HEK293 (cell line): ENCODE results near the gene TTC12.

ENCODE experiments used
- CTCF ChIA-PET: fragments of 350-600 bp; formaldehyde crosslinking; extraction: SDS; loops from one replicate; lab custom pipeline; 2021; ENCODE audit warnings: antibody characterized with exemption; lab: Yijun Ruan, JAX
- POLR2A ChIA-PET: fragments of 300-600 bp; formaldehyde crosslinking; extraction: SDS; loops from one replicate; lab custom pipeline; 2020; ENCODE audit warnings: antibody characterized with exemption, inconsistent platforms; lab: Yijun Ruan, JAX
- H3K27ac ChIP-seq: fragments of 200-500 bp; sonication (Bioruptor generic); 2 replicates; pipeline ENCODE4 v1.5.1; 2014; ENCODE audit warnings: low read depth, low read length, control low read depth, inconsistent platforms; ENCODE audit errors: extremely low read depth
- H3K36me3 ChIP-seq, 2 experiments: fragments of 200-500 bp in 1 of 2; sonication (Bioruptor generic) in 1 of 2; 1 replicate in 1 of 2; 2 replicates in 1 of 2; pipeline ENCODE4 v1.5.1; 2014 to 2017; ENCODE audit warnings: inconsistent platforms in 2 of 2, low read length in 2 of 2; ENCODE audit not compliant: control insufficient read depth in 2 of 2, insufficient read depth in 1 of 2
- H3K4me1 ChIP-seq: fragments of 200-500 bp; sonication (Bioruptor generic); 2 replicates; pipeline ENCODE4 v1.5.1; 2014; ENCODE audit warnings: mild to moderate bottlenecking, low read length, inconsistent platforms; ENCODE audit not compliant: control insufficient read depth, insufficient read depth
- H3K4me3 ChIP-seq: 2 replicates; pipeline ENCODE4 v1.5.1; 2011; ENCODE audit warnings: low read depth, mild to moderate bottlenecking, control low read depth, low read length, moderate library complexity
- H3K9me3 ChIP-seq: fragments of 200-500 bp; sonication (Bioruptor generic); 2 replicates; pipeline ENCODE4 v1.5.1; 2014; ENCODE audit warnings: low read depth, low read length, inconsistent platforms; ENCODE audit not compliant: control insufficient read depth, insufficient read depth
- BCL11A ChIP-seq: fragments of 450-650 bp; formaldehyde crosslinking; IDR thresholded peaks from 2 replicates; pipeline ENCODE4 v1.5.1; 2016; ENCODE audit warnings: low read depth, missing biosample characterization, missing genetic modification characterization
- HOXC10 ChIP-seq: sonication (generic); formaldehyde crosslinking; IDR thresholded peaks from 2 replicates; pipeline ENCODE4 v1.8.1; 2023; ENCODE audit warnings: mild to moderate bottlenecking, missing genetic modification reagents
- SP2 ChIP-seq: fragments of 450-650 bp; formaldehyde crosslinking; IDR thresholded peaks from 2 replicates; pipeline ENCODE4 v1.5.1; 2016; ENCODE audit warnings: missing biosample characterization, missing genetic modification characterization
- YY2 ChIP-seq: fragments of 450-650 bp; formaldehyde crosslinking; IDR thresholded peaks from 2 replicates; pipeline ENCODE4 v1.5.1; 2016; ENCODE audit warnings: missing biosample characterization, missing genetic modification characterization
- ZFP3 ChIP-seq: fragments of 450-650 bp; formaldehyde crosslinking; IDR thresholded peaks from 2 replicates; pipeline ENCODE4 v1.5.1; 2016; ENCODE audit warnings: low read depth, missing biosample characterization, missing genetic modification characterization
- ZNF114 ChIP-seq: fragments of 450-650 bp; formaldehyde crosslinking; IDR thresholded peaks from 2 replicates; pipeline ENCODE4 v1.5.0; 2017; ENCODE audit warnings: missing biosample characterization, missing genetic modification characterization
- ZNF16 ChIP-seq: fragments of 450-650 bp; formaldehyde crosslinking; IDR thresholded peaks from 2 replicates; pipeline ENCODE4 v1.5.1; 2016; ENCODE audit warnings: low read depth, missing biosample characterization, missing genetic modification characterization
- ZNF184 ChIP-seq: fragments of 450-650 bp; IDR thresholded peaks from 2 replicates; pipeline ENCODE4 v1.5.1; 2018; ENCODE audit warnings: missing biosample characterization, mild to moderate bottlenecking, missing genetic modification characterization
- ZNF211 ChIP-seq: fragments of 450-650 bp; formaldehyde crosslinking; IDR thresholded peaks from 2 replicates; pipeline ENCODE4 v1.5.1; 2016; ENCODE audit warnings: low read depth, missing biosample characterization, missing genetic modification characterization
- ZNF23 ChIP-seq: fragments of 450-650 bp; formaldehyde crosslinking; IDR thresholded peaks from 2 replicates; pipeline ENCODE4 v1.5.1; 2016; ENCODE audit warnings: missing biosample characterization, missing genetic modification characterization, borderline replicate concordance
- ZNF324 ChIP-seq: fragments of 450-650 bp; formaldehyde crosslinking; IDR thresholded peaks from 2 replicates; pipeline ENCODE4 v1.5.1; 2016; ENCODE audit warnings: missing biosample characterization, missing genetic modification characterization
- ZNF354C ChIP-seq: fragments of 450-650 bp; formaldehyde crosslinking; IDR thresholded peaks from 2 replicates; pipeline ENCODE4 v1.5.1; 2016; ENCODE audit warnings: missing biosample characterization, missing genetic modification characterization, low read depth, borderline replicate concordance
- ZNF585B ChIP-seq: fragments of 450-650 bp; formaldehyde crosslinking; IDR thresholded peaks from 2 replicates; pipeline ENCODE4 v1.5.1; 2016; ENCODE audit warnings: missing biosample characterization, missing genetic modification characterization
- ZNF701 ChIP-seq: fragments of 450-650 bp; formaldehyde crosslinking; IDR thresholded peaks from 2 replicates; pipeline ENCODE4 v1.5.1; 2016; ENCODE audit warnings: missing biosample characterization, missing genetic modification characterization
- ZNF830 ChIP-seq: fragments of 450-650 bp; IDR thresholded peaks from 2 replicates; pipeline ENCODE4 v1.5.0; 2018; ENCODE audit warnings: missing biosample characterization, missing genetic modification characterization, low read depth, mild to moderate bottlenecking, moderate library complexity
- TF ChIP-seq, protein P1 (sequence below): fragments of 450-650 bp; formaldehyde crosslinking; IDR thresholded peaks from 2 replicates; pipeline ENCODE4 v1.5.1; 2016; ENCODE audit warnings: missing biosample characterization, missing genetic modification characterization
- TF ChIP-seq, protein P2 (sequence below): fragments of 450-650 bp; IDR thresholded peaks from 2 replicates; pipeline ENCODE4 v1.5.1; 2018; ENCODE audit warnings: missing biosample characterization, mild to moderate bottlenecking, missing genetic modification characterization
- TF ChIP-seq, protein P3 (sequence below): sonication (generic); formaldehyde crosslinking; IDR thresholded peaks from 2 replicates; pipeline ENCODE4 v1.8.1; 2022; ENCODE audit warnings: mild to moderate bottlenecking, moderate library complexity, missing genetic modification reagents
- TF ChIP-seq, protein P4 (sequence below): fragments of 450-650 bp; formaldehyde crosslinking; IDR thresholded peaks from 2 replicates; pipeline ENCODE4 v1.5.1; 2016; ENCODE audit warnings: missing biosample characterization, missing genetic modification characterization
- TF ChIP-seq, protein P5 (sequence below): fragments of 450-650 bp; formaldehyde crosslinking; IDR thresholded peaks from 2 replicates; pipeline ENCODE4 v1.5.1; 2016; ENCODE audit warnings: missing biosample characterization, missing genetic modification characterization, low read depth
- TF ChIP-seq, protein P6 (sequence below): fragments of 450-650 bp; formaldehyde crosslinking; IDR thresholded peaks from 2 replicates; pipeline ENCODE4 v1.5.1; 2016; ENCODE audit warnings: missing biosample characterization, missing genetic modification characterization

Gene TTC12

DNA sequence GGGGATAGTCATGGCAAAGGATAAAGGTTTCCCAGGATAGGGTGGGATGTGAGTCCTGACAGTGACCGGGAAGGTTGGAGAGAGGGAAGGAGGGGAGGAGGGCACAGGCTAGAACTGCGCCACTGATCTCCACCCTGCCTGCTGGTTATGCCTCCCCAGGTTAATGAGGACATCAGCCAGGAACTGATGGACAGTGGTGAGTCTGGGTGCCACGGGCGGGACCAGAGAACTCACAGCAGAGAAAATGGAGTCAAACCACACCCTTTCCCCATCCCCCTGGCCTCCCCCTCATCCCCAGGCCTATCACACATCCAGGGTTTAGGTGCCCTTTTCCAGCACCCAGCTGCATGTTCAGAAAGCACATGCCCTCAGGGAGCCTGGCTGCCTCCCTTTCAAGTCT is 83.4 kb downstream of the TTC12 start:
- TF ChIP-seq SP2 (tag by site-specific recombination): no peak
- no peak for TF ChIP-seq ZNF23 (tag by site-specific recombination)
- no peak for TF ChIP-seq ZNF16 (tag by site-specific recombination)
- Histone ChIP-seq H3K36me3 (no peaks in the 10 kb centered on the region), H3K4me1 (no peaks in the 10 kb centered on the region), H3K9me3 (no peaks in the 10 kb centered on the region), H3K27ac (no peak overlapping the region), H3K4me3 (no peak overlapping the region)
- POLR2A ChIA-PET: interaction anchor here (0.6 kb wide), 1 partner anchor 11 kb away, joined by 3 read pairs; no protein-coding TSS in a partner anchor
- CTCF ChIA-PET: interaction anchor here (0.6 to 1.6 kb wide), 3 partner anchors 10 to 327 kb away, joined by 3 to 4 read pairs (median 4); partner anchors contain the start of gene ANKK1

DNA sequence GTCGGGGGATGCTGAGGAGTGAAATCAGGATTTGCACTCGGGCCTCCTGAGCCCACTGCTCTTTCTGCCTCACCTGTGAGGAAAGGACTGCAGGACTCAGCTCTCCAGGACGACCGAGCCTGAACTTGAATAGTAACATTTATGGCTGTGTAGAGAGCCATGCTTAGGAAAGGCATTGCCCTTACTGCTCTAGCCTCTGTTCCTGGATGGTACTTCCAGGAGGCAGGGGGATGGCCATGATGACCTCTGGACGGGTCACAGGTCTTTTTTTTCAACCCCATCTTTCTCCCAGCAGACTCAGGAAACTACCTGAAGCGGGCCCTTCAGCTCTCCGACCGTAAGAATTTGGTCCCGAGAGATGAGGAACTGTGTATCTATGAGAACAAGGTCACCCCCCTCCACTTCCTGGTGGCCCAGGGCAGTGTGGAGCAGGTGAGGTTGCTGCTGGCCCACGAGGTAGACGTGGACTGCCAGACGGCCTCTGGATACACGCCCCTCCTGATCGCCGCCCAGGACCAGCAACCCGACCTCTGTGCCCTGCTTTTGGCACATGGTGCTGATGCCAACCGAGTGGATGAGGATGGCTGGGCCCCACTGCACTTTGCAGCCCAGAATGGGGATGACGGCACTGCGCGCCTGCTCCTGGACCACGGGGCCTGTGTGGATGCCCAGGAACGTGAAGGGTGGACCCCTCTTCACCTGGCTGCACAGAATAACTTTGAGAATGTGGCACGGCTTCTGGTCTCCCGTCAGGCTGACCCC is 84.5 kb downstream of the TTC12 start:
- H3K4me1 ChIP-seq: no peaks in the 10 kb centered on the region
- ChIA-PET POLR2A (interaction anchor here (0.6 kb wide), 1 partner anchor 10 kb away, joined by 3 read pairs; no protein-coding TSS in a partner anchor), CTCF (no interaction called here)
- H3K9me3 ChIP-seq: no peaks in the 10 kb centered on the region
- H3K27ac ChIP-seq: no peak overlapping the region
- H3K4me3 ChIP-seq: no peak overlapping the region
- no peaks in the 10 kb centered on the region for H3K36me3 ChIP-seq
- no peak for TF ChIP-seq ZFP3 (tag by site-specific recombination)
- TF ChIP-seq, protein P1, sequence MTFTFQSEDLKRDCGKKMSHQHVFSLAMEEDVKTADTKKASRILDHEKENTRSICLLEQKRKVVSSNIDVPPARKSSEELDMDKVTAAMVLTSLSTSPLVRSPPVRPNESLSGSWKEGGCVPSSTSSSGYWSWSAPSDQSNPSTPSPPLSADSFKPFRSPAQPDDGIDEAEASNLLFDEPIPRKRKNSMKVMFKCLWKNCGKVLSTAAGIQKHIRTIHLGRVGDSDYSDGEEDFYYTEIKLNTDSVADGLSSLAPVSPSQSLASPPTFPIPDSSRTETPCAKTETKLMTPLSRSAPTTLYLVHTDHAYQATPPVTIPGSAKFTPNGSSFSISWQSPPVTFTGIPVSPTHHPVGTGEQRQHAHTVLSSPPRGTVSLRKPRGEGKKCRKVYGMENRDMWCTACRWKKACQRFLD (tag by site-specific recombination): no peak
- TF ChIP-seq ZNF830 (tag by site-specific recombination): no peak
- no peak for TF ChIP-seq HOXC10
- no peak for TF ChIP-seq ZNF184 (tag by site-specific recombination)
- no peak for TF ChIP-seq ZNF324
- no peak for TF ChIP-seq ZNF211 (tag by site-specific recombination)
- no peak for TF ChIP-seq ZNF585B (tag by site-specific recombination)
- no peak for TF ChIP-seq ZNF354C (tag by site-specific recombination)
- TF ChIP-seq YY2: no peak
- TF ChIP-seq, protein P2, sequence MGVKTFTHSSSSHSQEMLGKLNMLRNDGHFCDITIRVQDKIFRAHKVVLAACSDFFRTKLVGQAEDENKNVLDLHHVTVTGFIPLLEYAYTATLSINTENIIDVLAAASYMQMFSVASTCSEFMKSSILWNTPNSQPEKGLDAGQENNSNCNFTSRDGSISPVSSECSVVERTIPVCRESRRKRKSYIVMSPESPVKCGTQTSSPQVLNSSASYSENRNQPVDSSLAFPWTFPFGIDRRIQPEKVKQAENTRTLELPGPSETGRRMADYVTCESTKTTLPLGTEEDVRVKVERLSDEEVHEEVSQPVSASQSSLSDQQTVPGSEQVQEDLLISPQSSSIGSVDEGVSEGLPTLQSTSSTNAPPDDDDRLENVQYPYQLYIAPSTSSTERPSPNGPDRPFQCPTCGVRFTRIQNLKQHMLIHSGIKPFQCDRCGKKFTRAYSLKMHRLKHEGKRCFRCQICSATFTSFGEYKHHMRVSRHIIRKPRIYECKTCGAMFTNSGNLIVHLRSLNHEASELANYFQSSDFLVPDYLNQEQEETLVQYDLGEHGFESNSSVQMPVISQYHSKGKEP (tag by site-specific recombination): no peak
- TF ChIP-seq, protein P3, sequence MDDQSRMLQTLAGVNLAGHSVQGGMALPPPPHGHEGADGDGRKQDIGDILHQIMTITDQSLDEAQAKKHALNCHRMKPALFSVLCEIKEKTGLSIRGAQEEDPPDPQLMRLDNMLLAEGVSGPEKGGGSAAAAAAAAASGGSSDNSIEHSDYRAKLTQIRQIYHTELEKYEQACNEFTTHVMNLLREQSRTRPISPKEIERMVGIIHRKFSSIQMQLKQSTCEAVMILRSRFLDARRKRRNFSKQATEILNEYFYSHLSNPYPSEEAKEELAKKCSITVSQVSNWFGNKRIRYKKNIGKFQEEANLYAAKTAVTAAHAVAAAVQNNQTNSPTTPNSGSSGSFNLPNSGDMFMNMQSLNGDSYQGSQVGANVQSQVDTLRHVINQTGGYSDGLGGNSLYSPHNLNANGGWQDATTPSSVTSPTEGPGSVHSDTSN (CRISPR knock-in tag): no peak
- no peak for TF ChIP-seq BCL11A
- TF ChIP-seq, protein P4, sequence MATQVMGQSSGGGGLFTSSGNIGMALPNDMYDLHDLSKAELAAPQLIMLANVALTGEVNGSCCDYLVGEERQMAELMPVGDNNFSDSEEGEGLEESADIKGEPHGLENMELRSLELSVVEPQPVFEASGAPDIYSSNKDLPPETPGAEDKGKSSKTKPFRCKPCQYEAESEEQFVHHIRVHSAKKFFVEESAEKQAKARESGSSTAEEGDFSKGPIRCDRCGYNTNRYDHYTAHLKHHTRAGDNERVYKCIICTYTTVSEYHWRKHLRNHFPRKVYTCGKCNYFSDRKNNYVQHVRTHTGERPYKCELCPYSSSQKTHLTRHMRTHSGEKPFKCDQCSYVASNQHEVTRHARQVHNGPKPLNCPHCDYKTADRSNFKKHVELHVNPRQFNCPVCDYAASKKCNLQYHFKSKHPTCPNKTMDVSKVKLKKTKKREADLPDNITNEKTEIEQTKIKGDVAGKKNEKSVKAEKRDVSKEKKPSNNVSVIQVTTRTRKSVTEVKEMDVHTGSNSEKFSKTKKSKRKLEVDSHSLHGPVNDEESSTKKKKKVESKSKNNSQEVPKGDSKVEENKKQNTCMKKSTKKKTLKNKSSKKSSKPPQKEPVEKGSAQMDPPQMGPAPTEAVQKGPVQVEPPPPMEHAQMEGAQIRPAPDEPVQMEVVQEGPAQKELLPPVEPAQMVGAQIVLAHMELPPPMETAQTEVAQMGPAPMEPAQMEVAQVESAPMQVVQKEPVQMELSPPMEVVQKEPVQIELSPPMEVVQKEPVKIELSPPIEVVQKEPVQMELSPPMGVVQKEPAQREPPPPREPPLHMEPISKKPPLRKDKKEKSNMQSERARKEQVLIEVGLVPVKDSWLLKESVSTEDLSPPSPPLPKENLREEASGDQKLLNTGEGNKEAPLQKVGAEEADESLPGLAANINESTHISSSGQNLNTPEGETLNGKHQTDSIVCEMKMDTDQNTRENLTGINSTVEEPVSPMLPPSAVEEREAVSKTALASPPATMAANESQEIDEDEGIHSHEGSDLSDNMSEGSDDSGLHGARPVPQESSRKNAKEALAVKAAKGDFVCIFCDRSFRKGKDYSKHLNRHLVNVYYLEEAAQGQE (tag by site-specific recombination): no peak
- TF ChIP-seq ZNF114 (tag by site-specific recombination): no peak
- TF ChIP-seq, protein P5, sequence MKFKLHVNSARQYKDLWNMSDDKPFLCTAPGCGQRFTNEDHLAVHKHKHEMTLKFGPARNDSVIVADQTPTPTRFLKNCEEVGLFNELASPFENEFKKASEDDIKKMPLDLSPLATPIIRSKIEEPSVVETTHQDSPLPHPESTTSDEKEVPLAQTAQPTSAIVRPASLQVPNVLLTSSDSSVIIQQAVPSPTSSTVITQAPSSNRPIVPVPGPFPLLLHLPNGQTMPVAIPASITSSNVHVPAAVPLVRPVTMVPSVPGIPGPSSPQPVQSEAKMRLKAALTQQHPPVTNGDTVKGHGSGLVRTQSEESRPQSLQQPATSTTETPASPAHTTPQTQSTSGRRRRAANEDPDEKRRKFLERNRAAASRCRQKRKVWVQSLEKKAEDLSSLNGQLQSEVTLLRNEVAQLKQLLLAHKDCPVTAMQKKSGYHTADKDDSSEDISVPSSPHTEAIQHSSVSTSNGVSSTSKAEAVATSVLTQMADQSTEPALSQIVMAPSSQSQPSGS (tag by site-specific recombination): no peak
- TF ChIP-seq, protein P6, sequence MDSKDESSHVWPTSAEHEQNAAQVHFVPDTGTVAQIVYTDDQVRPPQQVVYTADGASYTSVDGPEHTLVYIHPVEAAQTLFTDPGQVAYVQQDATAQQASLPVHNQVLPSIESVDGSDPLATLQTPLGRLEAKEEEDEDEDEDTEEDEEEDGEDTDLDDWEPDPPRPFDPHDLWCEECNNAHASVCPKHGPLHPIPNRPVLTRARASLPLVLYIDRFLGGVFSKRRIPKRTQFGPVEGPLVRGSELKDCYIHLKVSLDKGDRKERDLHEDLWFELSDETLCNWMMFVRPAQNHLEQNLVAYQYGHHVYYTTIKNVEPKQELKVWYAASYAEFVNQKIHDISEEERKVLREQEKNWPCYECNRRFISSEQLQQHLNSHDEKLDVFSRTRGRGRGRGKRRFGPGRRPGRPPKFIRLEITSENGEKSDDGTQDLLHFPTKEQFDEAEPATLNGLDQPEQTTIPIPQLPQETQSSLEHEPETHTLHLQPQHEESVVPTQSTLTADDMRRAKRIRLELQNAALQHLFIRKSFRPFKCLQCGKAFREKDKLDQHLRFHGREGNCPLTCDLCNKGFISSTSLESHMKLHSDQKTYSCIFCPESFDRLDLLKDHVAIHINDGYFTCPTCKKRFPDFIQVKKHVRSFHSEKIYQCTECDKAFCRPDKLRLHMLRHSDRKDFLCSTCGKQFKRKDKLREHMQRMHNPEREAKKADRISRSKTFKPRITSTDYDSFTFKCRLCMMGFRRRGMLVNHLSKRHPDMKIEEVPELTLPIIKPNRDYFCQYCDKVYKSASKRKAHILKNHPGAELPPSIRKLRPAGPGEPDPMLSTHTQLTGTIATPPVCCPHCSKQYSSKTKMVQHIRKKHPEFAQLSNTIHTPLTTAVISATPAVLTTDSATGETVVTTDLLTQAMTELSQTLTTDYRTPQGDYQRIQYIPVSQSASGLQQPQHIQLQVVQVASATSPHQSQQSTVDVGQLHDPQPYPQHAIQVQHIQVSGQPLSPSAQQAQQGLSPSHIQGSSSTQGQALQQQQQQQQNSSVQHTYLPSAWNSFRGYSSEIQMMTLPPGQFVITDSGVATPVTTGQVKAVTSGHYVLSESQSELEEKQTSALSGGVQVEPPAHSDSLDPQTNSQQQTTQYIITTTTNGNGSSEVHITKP: no peak
- TF ChIP-seq ZNF701: no peak
